ENCODE results near the gene NOXA1. TPM values are rescaled to one million over a fixed set of nuclear protein-coding genes. Genes with fewer than 3 reads are reported as not detected.

Gene NOXA1
- total RNA-seq, 1 donor from 2014 or later = 3.9 TPM

DNA sequence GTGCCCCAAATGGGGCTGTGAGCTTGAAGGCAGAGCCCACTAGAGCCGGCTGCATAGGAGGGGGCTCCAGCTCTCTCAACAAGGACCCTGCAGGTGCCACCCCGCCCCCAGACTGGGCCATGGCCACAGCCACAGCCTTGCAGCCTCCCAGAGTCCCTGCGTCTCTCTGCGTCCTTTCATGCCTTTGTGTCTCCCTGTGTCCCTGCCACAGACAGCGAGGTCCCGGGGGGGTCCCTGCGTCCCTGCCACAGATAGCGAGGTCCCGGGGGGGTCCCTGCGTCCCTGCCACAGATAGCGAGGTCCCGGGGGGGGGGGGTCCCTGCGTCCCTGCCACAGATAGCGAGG lies 6.3 kb downstream of the NOXA1 start:
- peaks cover 15% of the 10 kb centered on the region for H3K4me1 Mint-ChIP-seq
- DNase-seq = no peak
- intact Hi-C loops (cut with micrococcal nuclease) = loop anchor here (2.0 kb wide), 1 partner anchor 13 kb away; no protein-coding TSS in a partner anchor

DNA sequence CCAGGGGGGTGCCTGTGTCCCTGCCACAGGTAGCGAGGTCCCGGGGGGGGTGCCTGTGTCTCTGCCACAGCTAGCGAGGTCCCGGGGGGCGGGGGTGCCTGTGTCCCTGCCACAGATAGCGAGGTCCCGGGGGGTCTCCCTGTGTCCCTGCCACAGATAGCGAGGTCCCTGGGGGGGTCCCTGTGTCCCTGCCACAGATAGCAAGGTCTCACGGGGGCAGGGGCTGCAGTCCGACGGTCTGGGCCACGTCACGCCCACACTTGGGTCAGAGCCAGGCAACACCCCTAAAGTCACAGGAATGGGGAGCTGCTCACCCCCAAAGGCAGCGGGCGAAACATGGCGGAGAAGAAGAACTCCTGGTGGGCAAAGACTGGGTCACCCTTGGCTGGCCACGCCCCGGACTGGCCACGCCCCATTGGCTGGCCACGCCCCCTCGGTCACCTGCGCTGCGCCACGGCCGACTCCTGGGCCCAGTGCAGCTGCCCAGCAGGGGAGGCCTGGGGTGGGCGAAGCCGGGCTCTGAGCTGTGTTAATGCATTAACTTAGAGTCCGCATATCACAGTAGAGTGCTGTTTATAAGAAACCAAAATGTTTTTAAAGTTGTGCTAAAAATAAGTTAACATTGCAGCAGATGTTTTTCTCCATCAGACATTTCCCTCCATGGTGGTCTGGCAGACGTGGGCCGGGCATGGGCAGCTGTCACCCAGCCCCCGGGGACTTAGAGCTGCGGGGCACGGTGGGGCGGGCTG lies 7.0 kb downstream of the NOXA1 start:
- intact Hi-C loops (cut with micrococcal nuclease) = loop anchor here (2.0 kb wide), 1 partner anchor 13 kb away; no protein-coding TSS in a partner anchor
- POLR2A ChIA-PET = no interaction called here
- CTCF ChIA-PET = interaction anchor here (1.2 kb wide), 1 partner anchor 14 kb away, joined by 3 read pairs; no protein-coding TSS in a partner anchor

More for the DNA sequence above, 6.3 kb downstream of the NOXA1 start:
- ChIA-PET CTCF (no interaction called here), POLR2A (no interaction called here)
- Mint-ChIP-seq H3K27me3 (peaks cover 2% of the 10 kb centered on the region), H3K27ac (no peak overlapping the region), H3K4me3 (no peak overlapping the region), H3K36me3 (ENCODE audit: low read depth) (no peaks in the 10 kb centered on the region), H3K9me3 (no peaks in the 10 kb centered on the region)
- TF ChIP-seq, protein P1, sequence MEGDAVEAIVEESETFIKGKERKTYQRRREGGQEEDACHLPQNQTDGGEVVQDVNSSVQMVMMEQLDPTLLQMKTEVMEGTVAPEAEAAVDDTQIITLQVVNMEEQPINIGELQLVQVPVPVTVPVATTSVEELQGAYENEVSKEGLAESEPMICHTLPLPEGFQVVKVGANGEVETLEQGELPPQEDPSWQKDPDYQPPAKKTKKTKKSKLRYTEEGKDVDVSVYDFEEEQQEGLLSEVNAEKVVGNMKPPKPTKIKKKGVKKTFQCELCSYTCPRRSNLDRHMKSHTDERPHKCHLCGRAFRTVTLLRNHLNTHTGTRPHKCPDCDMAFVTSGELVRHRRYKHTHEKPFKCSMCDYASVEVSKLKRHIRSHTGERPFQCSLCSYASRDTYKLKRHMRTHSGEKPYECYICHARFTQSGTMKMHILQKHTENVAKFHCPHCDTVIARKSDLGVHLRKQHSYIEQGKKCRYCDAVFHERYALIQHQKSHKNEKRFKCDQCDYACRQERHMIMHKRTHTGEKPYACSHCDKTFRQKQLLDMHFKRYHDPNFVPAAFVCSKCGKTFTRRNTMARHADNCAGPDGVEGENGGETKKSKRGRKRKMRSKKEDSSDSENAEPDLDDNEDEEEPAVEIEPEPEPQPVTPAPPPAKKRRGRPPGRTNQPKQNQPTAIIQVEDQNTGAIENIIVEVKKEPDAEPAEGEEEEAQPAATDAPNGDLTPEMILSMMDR (IDR thresholded peaks at IDR 0.05) = no peak
- peak; percentile 18 for ATAC-seq (ENCODE audit: low read depth)

DNA sequence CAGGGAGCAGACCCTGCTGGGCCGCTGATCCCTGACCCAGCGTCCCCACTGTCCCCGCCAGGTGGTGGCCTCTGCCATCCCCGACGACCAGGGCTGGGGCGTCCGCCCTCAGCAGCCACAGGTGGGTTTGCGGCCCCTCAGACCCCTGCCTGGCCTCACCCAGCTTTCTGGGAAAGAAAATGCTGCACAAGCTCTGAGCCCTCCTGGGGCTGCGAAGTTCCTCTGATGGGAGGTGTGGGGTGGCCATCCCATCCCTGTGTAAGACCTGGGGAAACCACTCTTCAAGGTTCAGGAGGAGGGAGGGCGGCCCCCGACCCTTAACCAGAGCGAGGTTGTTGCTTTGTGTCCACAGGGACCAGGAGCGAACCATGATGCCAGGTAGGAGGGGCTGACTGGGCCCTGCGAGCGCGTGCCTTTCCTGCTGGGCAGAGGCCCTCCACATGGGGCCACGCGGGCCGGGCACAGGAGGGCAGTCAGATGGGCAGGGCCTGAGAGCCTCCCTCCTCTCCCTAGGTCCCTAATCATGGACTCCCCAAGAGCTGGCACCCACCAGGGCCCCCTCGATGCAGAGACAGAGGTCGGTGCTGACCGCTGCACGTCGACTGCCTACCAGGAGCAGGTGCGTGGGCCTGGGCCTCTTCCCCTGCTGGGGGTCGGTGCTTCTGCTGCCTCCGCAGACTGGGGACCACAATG lies 7.7 kb downstream of the NOXA1 start:
- ATAC-seq (ENCODE audit: low read depth) = no peak
- no peak overlapping the region for H3K27ac Mint-ChIP-seq
- ChIA-PET POLR2A (no interaction called here), CTCF (interaction anchor here (1.2 kb wide), 1 partner anchor 13 kb away, joined by 3 read pairs; no protein-coding TSS in a partner anchor)
- intact Hi-C loops (cut with micrococcal nuclease) = no loop called here
- DNase-seq = no peak
- H3K36me3 Mint-ChIP-seq (ENCODE audit: low read depth) = no peaks in the 10 kb centered on the region
- TF ChIP-seq, protein P1 (IDR thresholded peaks at IDR 0.05) = no peak
- peaks cover 13% of the 10 kb centered on the region for H3K4me1 Mint-ChIP-seq
- H3K27me3 Mint-ChIP-seq = peaks cover 2% of the 10 kb centered on the region
- no peaks in the 10 kb centered on the region for H3K9me3 Mint-ChIP-seq
- H3K4me3 Mint-ChIP-seq = no peak overlapping the region

More for the DNA sequence above, 7.0 kb downstream of the NOXA1 start:
- H3K4me1 Mint-ChIP-seq = peaks cover 13% of the 10 kb centered on the region
- no peaks in the 10 kb centered on the region for H3K36me3 Mint-ChIP-seq (ENCODE audit: low read depth)
- TF ChIP-seq, protein P1 (IDR thresholded peaks at IDR 0.05) = no peak
- peak; percentile 73 for ATAC-seq (ENCODE audit: low read depth)
- peak overlapping the region; percentile 38 for H3K4me3 Mint-ChIP-seq
- peaks cover 2% of the 10 kb centered on the region for H3K27me3 Mint-ChIP-seq
- no peaks in the 10 kb centered on the region for H3K9me3 Mint-ChIP-seq
- H3K27ac Mint-ChIP-seq = no peak overlapping the region
- DNase-seq = peak; percentile 65

DNA sequence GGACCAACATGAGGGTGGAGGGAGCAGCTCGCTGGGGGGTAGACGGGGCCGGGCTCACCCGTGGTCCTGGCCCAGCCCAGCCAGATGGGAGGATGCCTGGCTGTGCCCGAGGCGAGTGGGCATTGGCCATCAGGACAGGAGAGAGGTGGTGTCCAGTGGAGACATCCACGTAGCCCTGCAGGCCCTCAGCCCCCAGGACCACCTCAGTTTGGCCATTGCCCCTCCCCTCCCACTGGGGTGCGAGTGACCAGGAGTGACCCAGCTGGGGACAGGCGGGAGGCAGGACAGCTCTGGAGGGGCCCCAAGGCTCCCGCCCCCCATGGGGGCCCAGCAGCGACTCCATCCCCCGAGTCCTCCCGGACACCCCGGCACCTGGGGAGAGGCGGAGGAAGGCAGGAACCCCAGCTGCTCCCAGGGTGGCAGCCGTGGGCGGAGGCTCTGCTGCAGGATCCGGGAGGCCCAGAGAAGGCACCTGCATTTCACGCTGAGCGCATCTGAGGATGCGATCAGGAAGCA lies 8.3 kb downstream of the NOXA1 start:
- ChIA-PET CTCF (no interaction called here), POLR2A (no interaction called here)
- Mint-ChIP-seq H3K9me3 (no peaks in the 10 kb centered on the region), H3K36me3 (ENCODE audit: low read depth) (no peaks in the 10 kb centered on the region), H3K4me1 (peaks cover 13% of the 10 kb centered on the region), H3K4me3 (no peak overlapping the region), H3K27me3 (peaks cover 2% of the 10 kb centered on the region), H3K27ac (no peak overlapping the region)
- ATAC-seq (ENCODE audit: low read depth) (no peak), DNase-seq (no peak)
- intact Hi-C loops (cut with micrococcal nuclease) = no loop called here
- TF ChIP-seq, protein P1 (IDR thresholded peaks at IDR 0.05) = no peak

DNA sequence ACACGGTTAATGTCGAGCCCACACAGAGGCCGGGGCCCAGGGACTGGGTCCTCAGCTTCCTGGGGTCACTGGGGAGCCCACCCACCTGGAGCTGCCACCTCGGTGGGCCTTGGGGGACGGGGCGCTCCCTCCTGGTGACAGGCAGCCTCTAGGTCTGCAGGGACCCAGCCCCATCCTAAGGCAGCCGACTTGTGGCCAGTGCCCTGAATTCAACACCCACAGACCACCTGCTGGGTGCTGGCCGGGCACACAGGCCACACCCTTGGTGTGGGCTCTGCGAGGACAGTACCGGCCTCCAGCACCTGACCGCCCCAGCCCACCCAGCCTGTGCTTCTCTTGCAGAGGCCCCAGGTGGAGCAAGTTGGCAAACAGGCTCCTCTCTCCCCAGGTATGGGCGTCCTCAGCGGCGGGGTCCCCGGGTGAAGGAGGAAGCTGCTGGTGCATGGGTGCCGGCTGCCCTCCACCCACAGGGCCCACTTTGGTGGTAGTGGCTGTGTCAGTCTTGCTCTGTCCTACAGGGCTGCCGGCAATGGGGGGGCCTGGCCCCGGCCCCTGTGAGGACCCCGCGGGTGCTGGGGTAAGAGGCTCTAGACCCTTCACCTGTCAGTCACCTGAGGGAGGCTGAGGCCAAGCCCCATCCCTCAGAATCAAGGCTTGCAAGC lies 9.6 kb downstream of the NOXA1 start:
- no peaks in the 10 kb centered on the region for H3K9me3 Mint-ChIP-seq
- TF ChIP-seq, protein P1 (IDR thresholded peaks at IDR 0.05) = no peak
- POLR2A ChIA-PET = no interaction called here
- intact Hi-C loops (cut with micrococcal nuclease) = no loop called here
- peaks cover 13% of the 10 kb centered on the region for H3K4me1 Mint-ChIP-seq
- CTCF ChIA-PET = no interaction called here
- ATAC-seq (ENCODE audit: low read depth) (no peak), DNase-seq (no peak)
- H3K27me3 Mint-ChIP-seq = peaks cover 3% of the 10 kb centered on the region
- H3K4me3 Mint-ChIP-seq = no peak overlapping the region
- no peaks in the 10 kb centered on the region for H3K36me3 Mint-ChIP-seq (ENCODE audit: low read depth)
- H3K27ac Mint-ChIP-seq = no peak overlapping the region

Measured in activated B cell treated with CpG ODN at 0.5 μM for 24 hours (primary cell).